OCI-LY7 (cell line): ENCODE measurements around the gene SCRN2.

Experiments
- EZH2phosphoT487 ChIP-seq: fragments of 200-600 bp; sonication (generic); IDR thresholded peaks from 2 replicates; pipeline ENCODE4 v1.6.1; 2018; ENCODE audit warnings: low read depth, borderline replicate concordance, mild to moderate bottlenecking, mixed run types, antibody characterized with exemption, low read length, moderate library complexity, mixed read lengths
- TF ChIP-seq, protein P1 (sequence below): fragments of 200-600 bp; sonication (generic); conservative IDR thresholded peaks from 2 replicates; pipeline ENCODE4 v1.5.1; 2014; ENCODE audit warnings: mild to moderate bottlenecking, antibody characterized with exemption, low read length, moderate library complexity, mixed read lengths

GRCh38 chr17:47815106-47815918 lies 25.8 kb downstream of the SCRN2 start:
- TF ChIP-seq, protein P1, sequence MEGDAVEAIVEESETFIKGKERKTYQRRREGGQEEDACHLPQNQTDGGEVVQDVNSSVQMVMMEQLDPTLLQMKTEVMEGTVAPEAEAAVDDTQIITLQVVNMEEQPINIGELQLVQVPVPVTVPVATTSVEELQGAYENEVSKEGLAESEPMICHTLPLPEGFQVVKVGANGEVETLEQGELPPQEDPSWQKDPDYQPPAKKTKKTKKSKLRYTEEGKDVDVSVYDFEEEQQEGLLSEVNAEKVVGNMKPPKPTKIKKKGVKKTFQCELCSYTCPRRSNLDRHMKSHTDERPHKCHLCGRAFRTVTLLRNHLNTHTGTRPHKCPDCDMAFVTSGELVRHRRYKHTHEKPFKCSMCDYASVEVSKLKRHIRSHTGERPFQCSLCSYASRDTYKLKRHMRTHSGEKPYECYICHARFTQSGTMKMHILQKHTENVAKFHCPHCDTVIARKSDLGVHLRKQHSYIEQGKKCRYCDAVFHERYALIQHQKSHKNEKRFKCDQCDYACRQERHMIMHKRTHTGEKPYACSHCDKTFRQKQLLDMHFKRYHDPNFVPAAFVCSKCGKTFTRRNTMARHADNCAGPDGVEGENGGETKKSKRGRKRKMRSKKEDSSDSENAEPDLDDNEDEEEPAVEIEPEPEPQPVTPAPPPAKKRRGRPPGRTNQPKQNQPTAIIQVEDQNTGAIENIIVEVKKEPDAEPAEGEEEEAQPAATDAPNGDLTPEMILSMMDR: no peak
- TF ChIP-seq EZH2phosphoT487: no peak
